GM18517 (cell line): ENCODE results near the gene PIAS1.
A peak's percentile ranks its signal among the peaks of the same experiment; 100 is the strongest.
"Not testable (repeated sequence)": the region's sequence is repeated elsewhere in the genome, so short reads cannot be mapped to it uniquely, and the experiment has no call there.

Source experiments
- ATAC-seq: cut with Tn5 transposase; IDR thresholded peaks from one replicate; pipeline ENCODE4 v1.9.1; 2021; ENCODE audit warnings: mild to moderate bottlenecking, moderate library complexity; ENCODE audit not compliant: unreplicated experiment

PIAS1 gene

DNA sequence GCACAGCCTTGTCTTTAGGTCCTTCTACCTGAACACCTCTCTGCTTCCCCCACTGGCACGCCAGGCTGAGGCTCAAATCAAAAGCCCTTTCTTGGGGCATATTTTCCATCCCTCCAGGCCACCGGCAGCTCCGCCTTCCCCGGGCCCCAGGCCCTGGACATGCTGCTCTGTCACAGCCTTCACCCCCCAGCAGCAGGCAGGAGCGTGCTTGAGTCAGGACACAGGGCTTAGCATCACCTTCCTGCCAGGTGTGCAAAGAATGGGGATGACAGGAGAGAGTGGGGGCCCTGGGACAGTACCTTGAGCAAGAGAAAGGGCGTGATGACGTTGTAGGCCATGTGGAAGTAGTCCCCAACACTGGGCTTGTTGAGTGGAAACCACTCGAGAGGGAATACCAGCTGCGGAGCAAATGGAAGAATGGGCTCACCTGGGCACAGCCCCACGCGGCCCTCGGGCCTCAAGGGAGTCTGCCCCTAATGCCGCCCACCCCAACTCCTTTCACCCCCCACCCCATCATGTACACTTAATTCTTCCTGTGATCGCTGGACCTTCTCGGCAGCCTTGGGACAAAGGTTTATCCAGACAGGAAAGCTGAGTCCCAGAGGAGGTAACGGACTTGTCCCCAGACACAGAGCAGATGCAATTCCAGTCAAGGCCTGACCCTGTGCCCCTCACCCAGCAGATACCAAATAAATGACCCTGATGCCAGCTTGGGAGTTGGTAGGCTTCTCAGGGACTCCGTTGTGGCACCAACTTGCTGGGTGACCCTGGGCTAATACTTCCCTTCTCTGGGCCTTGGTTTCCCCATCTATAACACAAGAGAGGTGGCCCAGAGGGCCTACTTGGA, 160.1 kb downstream of the PIAS1 start:
- ATAC-seq = no peak

DNA sequence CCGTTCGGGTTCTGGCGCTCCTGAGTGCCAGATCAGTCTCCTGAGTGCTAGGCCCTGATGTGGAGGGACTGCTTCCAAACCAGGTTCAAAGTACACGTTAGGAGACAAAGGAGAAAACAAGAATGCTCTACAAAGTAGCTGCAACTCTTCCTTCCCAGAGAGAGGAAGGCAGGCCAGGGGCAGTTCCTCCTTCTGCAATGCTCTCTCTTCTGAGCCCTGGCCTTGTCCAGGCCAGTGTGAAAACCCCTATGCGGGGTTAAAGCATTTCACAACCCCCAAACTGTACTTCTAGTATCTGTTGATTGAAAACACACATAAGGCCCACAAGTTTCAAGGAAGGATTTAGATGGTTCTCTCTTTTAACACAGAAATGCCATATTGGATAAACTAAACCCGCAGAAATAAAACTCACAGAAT, 160.7 kb downstream of the PIAS1 start:
- ATAC-seq = no peak

DNA sequence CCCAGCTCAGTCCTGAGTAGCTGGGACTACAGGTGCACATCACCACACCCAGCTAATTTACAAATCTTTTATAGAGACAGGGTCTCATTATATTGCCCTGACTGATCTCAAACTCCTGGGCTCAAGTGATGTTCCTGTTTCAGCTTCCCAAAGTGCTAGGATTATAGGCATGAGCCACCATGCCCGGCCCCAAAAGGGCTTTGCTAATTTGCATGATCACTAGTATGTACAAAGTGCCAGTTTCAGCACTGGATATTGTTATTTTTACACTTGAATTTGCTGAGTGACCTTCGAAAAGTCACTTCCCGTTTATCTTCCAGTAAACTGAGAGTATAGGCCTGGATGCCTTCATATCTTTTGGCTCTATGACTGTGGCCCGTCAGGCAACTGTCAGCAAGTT, 163.2 kb downstream of the PIAS1 start:
- no peak for ATAC-seq

DNA sequence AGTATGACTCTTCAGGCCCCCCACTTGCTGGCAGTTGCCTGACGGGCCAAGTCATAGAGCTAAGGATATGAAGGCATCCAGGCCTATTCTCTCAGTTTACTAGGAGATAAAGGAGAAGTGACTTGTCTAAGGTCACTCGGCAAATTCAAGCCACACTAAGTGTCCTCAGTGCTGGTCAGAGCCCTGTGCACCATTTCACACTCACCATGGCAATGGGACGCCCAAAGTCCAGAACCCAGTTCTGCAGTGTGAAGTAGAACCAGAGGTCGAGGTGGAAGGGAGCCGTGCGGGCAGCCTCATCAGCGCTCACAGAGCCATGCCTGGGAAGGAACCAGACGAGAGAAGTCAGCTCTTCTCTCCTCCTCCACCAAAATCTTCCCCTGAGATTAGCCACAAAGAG, 164.2 kb downstream of the PIAS1 start:
- ATAC-seq = no peak

DNA sequence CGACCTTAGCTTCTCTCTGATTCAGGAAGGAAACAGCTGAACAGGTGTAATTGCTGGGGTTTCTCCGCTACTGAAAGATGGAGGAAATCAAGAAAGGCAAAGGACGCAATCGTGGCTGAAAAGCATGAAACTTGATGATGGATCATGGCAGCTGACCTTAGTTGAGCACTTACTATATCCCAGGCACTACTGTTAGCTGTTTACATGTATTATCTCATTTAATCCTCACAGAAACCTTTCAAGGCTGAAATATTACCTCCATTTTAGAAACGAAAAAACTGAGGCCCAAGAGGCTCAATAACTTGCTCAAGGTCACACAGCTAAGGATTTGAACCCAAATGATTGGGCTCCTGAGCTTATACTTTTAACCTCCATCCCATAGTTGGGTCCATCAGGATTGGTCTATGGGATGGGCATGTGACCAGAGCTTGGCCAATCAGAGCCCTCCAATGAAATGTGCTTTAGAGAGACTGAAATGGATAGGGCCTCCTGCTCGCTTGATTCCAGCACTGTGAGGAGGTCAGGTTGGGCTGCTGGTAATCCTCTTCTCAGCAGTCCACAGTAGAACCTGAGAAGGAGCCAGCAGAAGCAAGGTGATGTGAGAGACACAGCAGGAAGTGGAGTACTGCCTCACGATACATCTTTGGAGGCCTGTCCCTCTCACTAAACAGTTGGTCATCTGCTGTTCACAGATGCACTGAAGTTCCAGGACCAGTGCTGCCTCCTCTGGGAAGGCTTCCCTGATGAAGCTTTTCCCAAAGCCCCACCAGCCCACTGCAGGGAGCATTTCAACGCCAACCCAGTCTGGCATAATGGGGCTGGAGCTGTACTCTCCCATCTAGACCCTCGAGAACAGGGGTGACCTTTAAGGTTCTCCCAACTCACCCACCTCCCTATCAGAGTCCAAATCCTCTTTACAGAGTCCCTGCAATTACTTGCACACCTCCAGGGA, 165.0 kb downstream of the PIAS1 start:
- ATAC-seq = no peak

DNA sequence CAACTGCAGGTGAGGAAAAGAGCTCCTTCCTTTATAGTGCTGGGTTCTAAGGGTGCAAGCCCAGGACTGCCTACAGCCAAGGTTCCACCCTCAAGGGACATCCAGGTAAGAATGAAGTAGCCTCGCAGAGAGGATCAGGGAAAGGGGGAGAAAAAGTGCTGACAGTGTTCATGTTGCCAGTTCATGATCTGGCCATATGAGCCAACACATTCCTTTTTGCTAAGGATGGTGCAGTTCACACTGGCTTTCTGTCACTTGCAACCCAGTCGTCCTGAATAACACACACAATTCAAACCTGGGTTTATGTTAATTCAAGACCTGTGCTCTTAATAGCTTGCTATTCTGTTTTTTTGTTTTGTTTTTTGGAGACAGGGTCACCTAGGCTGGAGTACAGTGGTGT, 166.4 kb downstream of the PIAS1 start:
- no peak for ATAC-seq

DNA sequence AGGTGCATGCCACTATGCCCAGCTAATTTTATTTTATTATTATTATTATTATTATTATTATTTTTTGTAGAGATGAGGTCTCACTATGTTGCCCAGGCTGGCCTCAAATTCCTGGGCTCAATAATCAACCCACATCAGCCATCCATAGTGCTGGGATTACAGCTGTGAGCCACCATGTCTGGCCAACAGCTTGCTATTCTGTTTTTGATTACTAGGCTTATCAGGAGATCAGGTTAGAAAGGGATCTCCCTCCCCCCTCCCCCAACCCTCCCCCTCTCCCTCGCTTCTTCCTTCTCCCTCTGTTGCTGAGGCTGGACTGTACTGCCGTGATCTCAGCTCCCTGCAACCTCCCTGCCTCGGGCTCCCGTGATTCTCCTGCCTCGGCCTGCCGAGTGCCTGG, 166.9 kb downstream of the PIAS1 start:
- no peak for ATAC-seq

DNA sequence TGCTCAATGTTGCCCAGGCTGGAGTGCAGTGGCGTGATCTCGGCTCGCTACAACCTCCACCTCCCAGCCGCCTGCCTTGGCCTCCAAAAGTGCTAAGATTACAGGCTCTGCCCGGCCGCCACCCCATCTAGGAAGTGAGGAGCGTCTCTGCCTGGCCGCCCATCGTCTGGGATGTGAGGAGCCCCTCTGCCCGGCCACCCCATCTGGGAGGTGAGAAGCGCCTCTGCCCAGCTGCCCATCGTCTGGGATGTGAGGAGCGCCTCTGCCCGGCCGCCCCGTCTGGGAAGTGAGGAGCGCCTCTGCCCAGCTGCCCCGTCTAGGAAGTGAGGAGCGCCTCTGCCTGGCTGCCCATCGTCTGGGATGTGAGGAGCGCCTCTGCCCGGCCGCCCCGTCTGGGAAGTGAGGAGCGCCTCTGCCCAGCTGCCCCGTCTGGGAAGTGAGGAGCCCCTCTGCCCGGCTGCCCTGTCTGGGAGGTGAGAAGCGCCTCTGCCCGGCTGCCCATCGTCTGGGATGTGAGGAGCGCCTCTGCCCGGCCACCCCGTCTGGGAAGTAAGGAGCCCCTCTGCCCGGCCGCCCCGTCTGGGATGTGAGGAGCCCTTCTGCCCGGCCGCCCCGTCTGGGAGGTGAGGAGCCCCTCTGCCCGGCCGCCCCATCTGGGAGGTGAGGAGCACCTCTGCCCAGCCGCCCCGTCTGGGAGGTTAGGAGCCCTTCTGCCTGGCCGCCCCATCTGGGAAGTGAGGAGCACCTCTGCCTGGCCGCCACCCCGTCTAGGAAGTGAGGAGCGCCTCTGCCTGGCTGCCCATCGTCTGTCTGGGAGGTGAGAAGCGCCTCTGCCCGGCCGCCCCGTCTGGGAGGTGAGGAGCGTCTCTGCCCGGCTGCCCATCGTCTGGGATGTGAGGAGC, 167.7 kb downstream of the PIAS1 start:
- ATAC-seq = not testable (repeated sequence)

DNA sequence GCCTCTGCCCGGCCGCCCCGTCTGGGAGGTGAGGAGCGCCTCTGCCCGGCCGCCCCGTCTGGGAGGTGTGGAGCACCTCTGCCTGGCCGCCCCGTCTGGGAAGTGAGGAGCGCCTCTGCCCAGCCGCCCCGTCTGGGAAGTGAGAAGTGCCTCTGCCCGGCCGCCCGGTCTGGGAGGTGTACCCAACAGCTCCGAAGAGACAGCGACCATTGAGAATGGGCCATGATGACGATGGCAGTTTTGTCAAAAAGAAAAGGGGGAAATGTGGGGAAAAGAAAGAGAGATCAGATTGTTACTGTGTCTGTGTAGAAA, 168.3 kb downstream of the PIAS1 start:
- ATAC-seq = not testable (repeated sequence)

DNA sequence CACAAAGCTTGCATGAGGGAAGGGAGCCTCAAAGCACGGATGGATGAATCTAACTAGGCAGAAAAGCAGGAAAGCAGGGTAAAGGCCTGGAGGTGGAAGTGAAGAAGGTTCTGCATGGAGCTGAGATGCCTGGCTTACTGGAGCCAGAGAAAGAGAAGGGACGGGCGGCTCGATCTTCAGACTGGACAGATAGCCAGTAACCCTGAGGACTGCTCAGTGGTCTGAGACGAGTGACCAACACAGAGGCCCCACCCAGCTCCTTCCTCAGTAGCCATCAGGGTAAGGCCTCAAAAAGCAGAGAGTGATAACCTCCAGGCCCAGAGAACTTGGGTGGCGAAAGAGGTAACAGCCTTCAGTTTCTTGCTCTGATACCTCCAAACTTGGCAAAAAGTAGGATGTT, 169.1 kb downstream of the PIAS1 start:
- ATAC-seq = no peak

DNA sequence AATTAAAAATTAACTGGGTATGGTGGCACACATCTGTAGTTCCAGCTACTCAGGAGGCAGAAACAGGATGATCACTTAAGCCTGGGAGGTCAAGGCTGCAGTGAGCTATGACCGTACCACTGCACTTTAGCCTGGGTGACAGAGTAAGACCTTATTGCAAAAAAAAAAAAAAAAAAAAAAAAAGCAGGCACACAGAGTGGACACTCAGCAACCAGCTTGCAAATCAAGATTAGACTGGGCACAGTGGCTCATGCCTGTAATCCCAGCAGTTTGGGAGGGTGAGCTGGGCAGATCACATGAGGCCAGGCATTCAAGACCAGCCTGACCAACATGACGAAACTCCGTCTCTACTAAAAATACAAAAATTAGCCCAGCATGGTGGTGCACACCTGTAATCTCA, 170.0 kb downstream of the PIAS1 start:
- ATAC-seq = no peak

DNA sequence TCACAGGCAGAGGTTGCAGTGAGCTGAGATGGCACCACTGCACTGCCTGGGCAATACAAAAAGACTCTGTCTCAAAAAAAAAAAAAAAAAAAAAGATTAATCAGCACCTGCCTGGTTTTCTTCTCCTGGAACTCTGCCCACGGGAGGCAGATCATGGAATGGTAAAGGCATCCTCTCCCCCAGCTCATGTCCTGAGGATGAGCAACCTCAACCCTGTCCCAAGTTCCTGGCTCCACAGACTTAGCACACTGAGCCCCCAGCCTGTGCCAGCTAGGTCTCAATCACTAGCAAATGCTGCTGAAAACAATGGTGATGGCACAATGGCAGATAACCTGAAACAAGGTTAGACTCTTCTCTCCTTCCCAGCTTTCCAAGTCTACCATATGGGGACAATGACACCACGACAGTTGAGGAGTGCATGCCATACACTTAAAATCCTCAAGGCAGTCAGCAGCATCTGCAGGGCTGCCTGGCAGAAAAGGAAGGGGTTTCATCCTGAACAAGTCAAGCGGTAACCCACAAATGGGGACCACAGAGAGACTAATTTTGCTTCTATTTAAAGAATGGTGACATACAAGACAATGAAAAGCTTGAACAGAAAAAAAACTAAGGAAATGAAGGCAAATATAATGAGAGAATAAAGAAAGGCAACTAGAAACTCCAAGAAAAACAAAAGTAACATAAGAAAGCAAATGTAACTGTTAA, 170.6 kb downstream of the PIAS1 start:
- no peak for ATAC-seq

DNA sequence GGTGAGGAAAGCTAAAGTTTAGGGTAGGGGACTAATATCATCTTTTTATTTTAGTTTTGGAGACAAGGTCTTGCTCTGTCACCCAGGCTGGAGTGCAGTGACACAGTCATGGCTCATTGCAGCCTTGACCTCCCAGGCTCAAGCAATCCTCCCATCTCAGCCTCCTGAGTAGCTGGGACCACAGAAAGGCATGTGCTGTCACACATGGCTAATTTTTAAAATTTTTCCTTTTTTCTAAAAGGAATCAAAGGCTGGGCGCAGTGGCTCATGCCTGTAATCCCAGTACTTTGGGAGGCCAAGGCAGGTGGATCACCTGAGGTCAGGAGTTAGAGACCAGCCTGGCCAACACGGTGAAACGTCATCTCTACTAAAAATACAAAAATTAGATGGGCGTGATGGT, 171.3 kb downstream of the PIAS1 start:
- ATAC-seq = not testable (repeated sequence)

DNA sequence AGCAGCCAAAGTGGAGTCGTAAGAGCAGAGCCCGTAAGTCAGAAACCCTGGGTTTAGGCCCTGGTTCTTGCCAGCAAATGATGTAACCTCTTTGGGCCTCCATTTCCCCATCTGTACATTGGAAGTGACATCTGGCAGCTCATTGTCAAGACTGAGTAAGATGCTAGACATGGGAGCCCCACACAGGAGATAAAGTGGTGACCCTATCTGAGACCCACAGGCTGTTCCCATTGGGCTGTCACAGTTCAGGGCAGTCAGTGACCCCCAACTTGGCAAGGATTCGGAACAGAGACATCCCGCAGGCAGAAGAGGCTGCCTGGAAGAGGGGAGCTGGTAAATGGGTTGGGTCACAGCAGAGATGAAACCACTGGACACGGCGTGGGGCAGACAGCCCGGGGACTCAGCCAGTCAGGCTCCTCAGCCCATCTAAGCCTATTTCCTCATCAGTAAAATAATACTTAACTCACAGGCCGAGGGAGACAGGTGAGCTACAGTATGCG, 173.6 kb downstream of the PIAS1 start:
- ATAC-seq = no peak

DNA sequence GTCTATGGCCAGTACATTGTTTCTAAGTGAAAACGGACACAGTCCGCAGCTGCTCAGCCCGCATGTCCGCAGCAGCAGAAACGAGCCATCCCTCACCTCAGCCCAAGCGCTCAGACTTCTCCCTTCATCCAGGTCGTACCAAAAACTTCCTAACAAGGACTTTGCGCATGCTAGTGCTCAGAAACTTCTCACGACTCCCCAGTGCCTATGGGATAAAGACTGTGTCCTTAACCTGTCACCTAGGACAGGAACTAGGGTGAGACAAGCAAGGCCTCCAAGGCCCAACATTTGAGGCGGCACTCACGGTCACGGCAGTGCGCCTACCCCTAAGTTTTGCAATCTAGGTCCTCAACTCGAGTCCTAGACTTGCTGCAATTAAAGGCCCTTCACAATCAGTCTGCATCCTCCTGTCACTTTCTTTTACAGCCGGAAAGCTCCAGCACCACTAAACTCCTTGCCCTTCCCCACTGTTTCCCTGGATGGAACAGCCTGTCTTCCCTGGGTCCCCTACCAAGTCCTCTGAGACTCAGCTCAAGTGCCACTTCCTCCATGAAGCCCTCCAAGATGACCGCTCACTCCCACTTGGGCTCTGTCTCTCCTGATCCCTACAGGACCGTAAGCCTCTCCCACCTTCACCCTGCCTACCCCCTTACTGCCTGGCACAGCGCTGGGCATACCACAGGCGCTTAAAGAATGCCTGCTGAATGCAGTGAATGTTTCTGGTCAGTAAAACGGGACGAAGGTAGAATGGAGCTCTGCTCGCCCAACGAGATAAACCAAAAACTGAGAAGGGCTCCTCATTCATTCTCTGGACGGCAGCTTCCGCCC, 174.2 kb downstream of the PIAS1 start:
- ATAC-seq = no peak

DNA sequence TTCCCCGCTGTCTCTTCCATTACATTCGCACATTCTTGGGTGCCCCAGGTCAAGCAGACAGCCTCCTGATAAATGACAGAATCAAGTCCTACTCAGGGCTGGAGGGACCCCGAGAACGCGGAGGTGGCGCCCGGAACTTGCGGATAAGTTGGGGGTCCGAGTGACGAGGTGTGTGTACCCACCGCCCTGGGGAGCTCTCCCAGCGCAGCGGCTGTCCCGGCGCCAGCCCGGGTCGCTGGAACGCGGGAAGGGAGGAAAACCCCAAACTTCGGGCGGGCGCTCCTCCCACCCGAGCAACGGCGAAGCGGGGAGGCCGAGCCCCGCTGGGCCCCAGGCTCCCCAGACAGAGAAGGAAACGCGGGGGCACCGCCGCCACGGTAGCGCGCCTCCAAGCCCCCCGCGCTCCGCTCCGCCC, 174.9 kb downstream of the PIAS1 start:
- ATAC-seq = peak; percentile 10

DNA sequence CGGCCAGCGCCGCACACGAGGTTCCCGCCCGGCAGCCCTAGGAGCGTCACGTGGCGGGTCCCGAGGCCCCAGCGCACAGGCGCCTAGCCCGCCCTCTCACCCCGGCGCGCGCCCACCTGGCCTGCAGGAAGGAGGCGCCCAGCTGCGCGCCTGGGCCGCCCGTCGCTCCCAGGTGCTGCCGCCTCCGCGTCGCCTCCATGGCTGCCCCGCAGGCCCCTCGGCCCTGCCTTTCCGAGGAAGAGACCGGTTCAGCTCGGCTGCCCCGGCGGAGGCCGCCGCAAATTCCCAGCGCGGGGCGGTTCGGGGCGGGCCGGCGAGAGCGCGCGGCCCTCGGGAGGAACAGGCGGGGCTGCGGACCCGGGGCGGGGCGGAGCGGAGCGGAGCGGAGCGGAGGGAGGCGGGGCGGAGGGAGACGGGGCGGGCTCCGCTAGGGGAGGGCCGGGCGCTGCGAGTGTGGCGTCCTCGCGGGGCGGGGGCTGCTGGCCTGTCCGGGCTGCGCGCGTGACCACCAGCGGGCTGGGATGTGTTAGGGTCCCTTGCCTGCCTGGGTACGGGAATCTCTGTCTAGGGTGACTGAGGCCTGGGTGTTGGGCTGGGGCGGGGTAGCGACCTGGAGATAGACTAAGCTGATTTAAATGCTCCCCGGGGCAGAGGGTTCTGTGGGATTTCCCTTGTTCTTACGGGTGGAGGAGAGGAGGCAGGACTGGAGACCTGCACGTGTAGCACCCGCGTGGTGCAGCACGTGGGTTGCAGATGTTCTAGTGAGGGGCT, 175.5 kb downstream of the PIAS1 start, which contains the start of gene CLN6:
Gene CLN6, minus strand, starts transcription at position 343 of the 771 bp plus-strand sequence. Its CDS starts 144 bp downstream, at position 199.
- ATAC-seq = peak; percentile 62
